ENCODE measurements around the gene CCL16. TPM values are rescaled to one million over a fixed set of nuclear protein-coding genes. Genes with fewer than 3 reads are reported as not detected.

Gene CCL16
- polyA plus RNA-seq, 4 donors, result 0.09 to 0.39 (median 0.20) TPM

- DNase-seq (ENCODE audit: low read depth in 4 of 4, low spot score in 3 of 4), result no peak
These were observed 6.9 kb upstream of the CCL16 start for GRCh38 chr17:35988164-35988563.

GRCh38 chr17:35986643-35987042, 5.3 kb upstream of the CCL16 start, which contains the start of gene CCL14:
Gene CCL14, minus strand, starts transcription at chr17:35986729. Its CDS starts 80 bp downstream, at chr17:35986649.
- no peak for DNase-seq (ENCODE audit: low read depth in 4 of 4, low spot score in 3 of 4)

GRCh38 chr17:35984140-35984539, 2.8 kb upstream of the CCL16 start:
- no peak for DNase-seq (ENCODE audit: low read depth in 4 of 4, low spot score in 3 of 4)

- no peak for DNase-seq (ENCODE audit: low read depth in 4 of 4, low spot score in 3 of 4)
These were observed 1.3 kb upstream of the CCL16 start for GRCh38 chr17:35982409-35983191.

GRCh38 chr17:35981908-35982330, 622 bp upstream of the CCL16 start:
- no peak for DNase-seq (ENCODE audit: low read depth in 4 of 4, low spot score in 3 of 4)

- no peak for DNase-seq (ENCODE audit: low read depth in 4 of 4, low spot score in 3 of 4)
These were observed 3.0 kb downstream of the CCL16 start for GRCh38 chr17:35978346-35978745.

- no peak for DNase-seq (ENCODE audit: low read depth in 4 of 4, low spot score in 3 of 4)
These were observed 3.8 kb downstream of the CCL16 start for GRCh38 chr17:35977509-35977908.

- no peak for DNase-seq (ENCODE audit: low read depth in 4 of 4, low spot score in 3 of 4)
These were observed 7.7 kb downstream of the CCL16 start for GRCh38 chr17:35973333-35974260.

GRCh38 chr17:35972945-35973332, 8.4 kb downstream of the CCL16 start:
- DNase-seq (ENCODE audit: low read depth in 4 of 4, low spot score in 3 of 4), result no peak

- DNase-seq (ENCODE audit: low read depth in 4 of 4, low spot score in 3 of 4), result no peak
These were observed 8.8 kb downstream of the CCL16 start for GRCh38 chr17:35972535-35972934.

GRCh38 chr17:35972066-35972465, 9.2 kb downstream of the CCL16 start:
- no peak for DNase-seq (ENCODE audit: low read depth in 4 of 4, low spot score in 3 of 4)

- DNase-seq (ENCODE audit: low read depth in 4 of 4, low spot score in 3 of 4), result peak; percentile 75 to 85 (median 80)
These were observed 11.5 kb downstream of the CCL16 start for GRCh38 chr17:35969558-35970380.

- no peak for DNase-seq (ENCODE audit: low read depth in 4 of 4, low spot score in 3 of 4)
These were observed 12.7 kb downstream of the CCL16 start for GRCh38 chr17:35968520-35969054.

GRCh38 chr17:35965272-35965671, 16.0 kb downstream of the CCL16 start:
- no peak for DNase-seq (ENCODE audit: low read depth in 4 of 4, low spot score in 3 of 4)

- DNase-seq (ENCODE audit: low read depth in 4 of 4, low spot score in 3 of 4), result no peak
These were observed 17.6 kb downstream of the CCL16 start for GRCh38 chr17:35963663-35964062.

GRCh38 chr17:35953720-35954119, 27.6 kb downstream of the CCL16 start:
- DNase-seq (ENCODE audit: low read depth in 4 of 4, low spot score in 3 of 4), result no peak

- DNase-seq (ENCODE audit: low read depth in 4 of 4, low spot score in 3 of 4), result no peak
These were observed 31.9 kb downstream of the CCL16 start for GRCh38 chr17:35949401-35949800.

GRCh38 chr17:35948092-35948491, 33.2 kb downstream of the CCL16 start:
- no peak for DNase-seq (ENCODE audit: low read depth in 4 of 4, low spot score in 3 of 4)

GRCh38 chr17:35947156-35947585, 34.1 kb downstream of the CCL16 start:
- no peak for DNase-seq (ENCODE audit: low read depth in 4 of 4, low spot score in 3 of 4)

- DNase-seq (ENCODE audit: low read depth in 4 of 4, low spot score in 3 of 4), result no peak
These were observed 37.1 kb downstream of the CCL16 start for GRCh38 chr17:35944151-35944550.

Measured in right renal pelvis (tissue), 4 donors.